ENCODE data around the gene LDLRAD3. TPM values are rescaled to one million over a fixed set of nuclear protein-coding genes. Genes with fewer than 3 reads are reported as not detected.

LDLRAD3 gene
- polyA plus RNA-seq, 2 donors: 4.8 to 5.1 TPM

DNA sequence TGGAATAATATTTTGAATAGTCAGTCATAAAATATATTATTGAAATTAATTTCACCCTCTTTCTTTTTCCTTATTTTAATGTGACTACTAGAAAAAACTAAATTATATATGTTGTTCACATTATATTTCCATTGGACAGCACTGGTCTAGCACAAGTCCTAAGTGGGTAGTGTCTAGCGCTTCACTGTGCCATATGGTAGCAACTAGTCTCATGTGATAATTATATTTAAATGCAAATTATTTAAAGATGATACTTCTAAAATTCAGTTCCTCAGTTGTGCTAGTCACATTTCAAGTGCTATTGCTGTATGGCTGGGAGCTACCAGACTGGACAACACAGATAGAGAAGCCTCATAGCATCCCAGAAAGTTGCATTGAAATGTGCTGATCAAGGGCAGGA lies 19.1 kb upstream of the LDLRAD3 start:
- Histone ChIP-seq H3K9me3 (ENCODE audit: control insufficient read depth in 2 of 2, insufficient read depth in 1 of 2, low read depth in 1 of 2, low read length in 1 of 2) (no peaks in the 10 kb centered on the region), H3K4me3 (ENCODE audit: low read depth in 1 of 2, low read length in 2 of 2) (no peak overlapping the region)
- 95 to 100% methylated on average over 1 of the region's 1 CpG for WGBS, 2 donors

DNA sequence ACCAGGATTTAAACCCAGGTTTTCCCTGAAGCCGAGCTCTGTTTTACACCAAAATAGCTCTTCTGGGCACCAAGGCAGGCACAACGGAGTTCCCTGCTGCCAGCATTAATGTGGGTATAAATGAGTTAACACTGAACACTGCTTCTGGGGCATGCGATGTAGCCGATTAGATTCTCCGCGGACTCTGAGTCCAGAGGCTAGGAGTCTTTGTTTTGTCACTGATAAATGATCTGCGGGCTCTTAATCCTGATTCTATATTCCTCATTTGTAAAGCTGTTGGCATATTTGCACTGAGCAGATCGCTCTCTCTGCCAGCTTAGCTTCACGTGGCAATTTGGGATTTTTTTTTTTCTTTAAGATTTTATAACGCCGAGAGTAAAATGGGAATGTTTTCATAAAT lies 16.8 kb upstream of the LDLRAD3 start:
- Histone ChIP-seq H3K36me3 (ENCODE audit: control insufficient read depth in 2 of 2, insufficient read depth in 2 of 2, low read length in 1 of 2) (no peaks in the 10 kb centered on the region), H3K27me3 (ENCODE audit: control insufficient read depth in 1 of 2, insufficient read depth in 2 of 2, low read length in 2 of 2) (no peaks in the 10 kb centered on the region), H3K27ac (ENCODE audit: low read depth in 2 of 2, low read length in 1 of 2) (peak overlapping the region; percentile 58 to 63), H3K4me1 (ENCODE audit: control insufficient read depth in 2 of 2, insufficient read depth in 2 of 2, low read length in 1 of 2) (peaks cover 0 to 2% of the 10 kb centered on the region in 2 donors), H3K9me3 (ENCODE audit: control insufficient read depth in 2 of 2, insufficient read depth in 1 of 2, low read depth in 1 of 2, low read length in 1 of 2) (peaks cover under 1 to 1% of the 10 kb centered on the region in 2 donors), H3K4me3 (ENCODE audit: low read depth in 1 of 2, low read length in 2 of 2) (peak overlapping the region in 1 of 2 donors; percentile 33)
- WGBS, 2 donors: 27 to 31% methylated on average over 11 of the region's 11 CpGs

More for the DNA sequence above, 19.1 kb upstream of the LDLRAD3 start:
- Histone ChIP-seq H3K27ac (ENCODE audit: low read depth in 2 of 2, low read length in 1 of 2) (no peak overlapping the region), H3K36me3 (ENCODE audit: control insufficient read depth in 2 of 2, insufficient read depth in 2 of 2, low read length in 1 of 2) (no peaks in the 10 kb centered on the region), H3K27me3 (ENCODE audit: control insufficient read depth in 1 of 2, insufficient read depth in 2 of 2, low read length in 2 of 2) (no peaks in the 10 kb centered on the region), H3K4me1 (ENCODE audit: control insufficient read depth in 2 of 2, insufficient read depth in 2 of 2, low read length in 1 of 2) (peaks cover 0 to 2% of the 10 kb centered on the region in 2 donors)

DNA sequence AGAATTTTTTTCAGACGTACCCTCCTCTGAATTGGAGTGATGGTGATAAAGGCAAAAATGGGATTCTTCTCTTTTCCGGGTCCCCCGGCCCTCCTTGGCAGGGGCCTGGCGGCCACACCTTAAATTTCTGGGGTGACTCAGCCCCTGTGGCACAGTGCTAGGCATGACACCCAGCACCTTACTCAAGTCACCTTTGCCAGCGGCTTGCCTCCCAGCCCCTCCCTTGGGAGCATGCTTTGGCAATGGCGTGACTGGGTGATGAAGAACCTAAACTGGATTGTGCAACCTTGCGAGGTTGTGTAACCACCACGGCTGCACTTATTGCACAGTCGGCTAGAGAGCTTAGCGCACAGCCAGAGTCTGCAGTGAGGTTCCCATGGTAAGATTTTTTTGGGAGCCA lies 16.2 kb upstream of the LDLRAD3 start:
- Histone ChIP-seq H3K4me3 (ENCODE audit: low read depth in 1 of 2, low read length in 2 of 2) (peak overlapping the region in 1 of 2 donors; percentile 33), H3K9me3 (ENCODE audit: control insufficient read depth in 2 of 2, insufficient read depth in 1 of 2, low read depth in 1 of 2, low read length in 1 of 2) (peaks cover 2% of the 10 kb centered on the region in 2 donors), H3K27ac (ENCODE audit: low read depth in 2 of 2, low read length in 1 of 2) (peak overlapping the region; percentile 30 to 82), H3K27me3 (ENCODE audit: control insufficient read depth in 1 of 2, insufficient read depth in 2 of 2, low read length in 2 of 2) (no peaks in the 10 kb centered on the region), H3K36me3 (ENCODE audit: control insufficient read depth in 2 of 2, insufficient read depth in 2 of 2, low read length in 1 of 2) (no peaks in the 10 kb centered on the region), H3K4me1 (ENCODE audit: control insufficient read depth in 2 of 2, insufficient read depth in 2 of 2, low read length in 1 of 2) (peaks cover 0 to 2% of the 10 kb centered on the region in 2 donors)
- WGBS, 2 donors: 35 to 36% methylated on average over 10 of the region's 10 CpGs

DNA sequence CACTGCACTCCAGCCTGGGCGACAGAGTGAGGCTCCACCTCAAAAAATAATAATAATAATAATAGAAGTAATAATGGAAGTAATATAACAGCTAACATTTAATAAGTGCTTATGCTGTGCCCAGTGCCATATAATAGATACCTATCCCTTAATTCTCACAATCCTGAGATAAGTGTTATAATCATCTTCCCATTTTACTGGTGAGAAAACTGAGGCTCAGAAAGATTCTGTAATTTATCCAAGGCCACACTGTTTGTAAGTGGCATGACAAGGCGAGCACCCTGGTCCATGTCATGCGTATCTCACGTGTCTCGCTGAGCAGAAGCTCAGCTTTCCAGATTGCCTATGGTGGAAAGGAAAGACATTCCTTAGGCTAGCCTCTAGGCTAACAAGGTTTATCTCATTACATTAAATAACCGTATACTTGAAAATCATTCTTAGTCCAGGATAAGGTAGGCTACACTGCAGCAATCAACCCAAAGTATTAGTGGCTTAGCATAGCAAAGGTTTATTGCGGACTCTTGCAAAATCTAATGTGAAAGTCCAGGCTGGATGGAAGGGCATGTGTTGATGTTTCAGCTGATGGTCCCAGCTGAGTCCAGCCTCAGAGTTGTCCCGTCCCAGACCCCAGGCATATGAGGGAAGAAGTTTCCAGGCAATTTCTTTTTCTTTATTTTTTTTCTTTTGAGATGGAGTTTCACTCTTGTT lies 15.0 kb upstream of the LDLRAD3 start:
- H3K27ac ChIP-seq (ENCODE audit: low read depth in 2 of 2, low read length in 1 of 2): no peak overlapping the region
- WGBS, 2 donors: 93 to 95% methylated on average over 8 of the region's 8 CpGs
- H3K9me3 ChIP-seq (ENCODE audit: control insufficient read depth in 2 of 2, insufficient read depth in 1 of 2, low read depth in 1 of 2, low read length in 1 of 2): peaks cover 2% of the 10 kb centered on the region in 2 donors
- H3K4me1 ChIP-seq (ENCODE audit: control insufficient read depth in 2 of 2, insufficient read depth in 2 of 2, low read length in 1 of 2): peaks cover 0 to 2% of the 10 kb centered on the region in 2 donors
- no peaks in the 10 kb centered on the region for H3K27me3 ChIP-seq (ENCODE audit: control insufficient read depth in 1 of 2, insufficient read depth in 2 of 2, low read length in 2 of 2)
- no peak overlapping the region for H3K4me3 ChIP-seq (ENCODE audit: low read depth in 1 of 2, low read length in 2 of 2)
- H3K36me3 ChIP-seq (ENCODE audit: control insufficient read depth in 2 of 2, insufficient read depth in 2 of 2, low read length in 1 of 2): no peaks in the 10 kb centered on the region

DNA sequence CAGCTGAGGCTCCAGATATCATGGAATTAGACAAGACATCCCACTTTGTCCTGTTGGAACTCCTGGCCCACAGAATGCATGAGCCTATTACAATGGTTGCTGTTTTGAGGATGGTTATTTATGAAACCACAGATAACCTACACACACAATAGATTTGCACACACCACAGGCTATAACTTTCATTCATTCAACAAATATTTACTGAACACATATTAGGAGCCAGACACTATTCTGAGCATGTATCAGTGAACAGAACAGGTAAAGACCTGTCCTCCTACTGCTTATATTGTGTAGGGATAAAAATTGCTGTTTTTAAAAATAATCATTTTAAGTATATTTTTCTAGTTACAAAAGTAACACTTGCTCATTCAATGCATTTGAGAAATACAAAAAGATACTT lies 13.4 kb upstream of the LDLRAD3 start:
- no peaks in the 10 kb centered on the region for H3K36me3 ChIP-seq (ENCODE audit: control insufficient read depth in 2 of 2, insufficient read depth in 2 of 2, low read length in 1 of 2)
- H3K27ac ChIP-seq (ENCODE audit: low read depth in 2 of 2, low read length in 1 of 2): no peak overlapping the region
- H3K4me3 ChIP-seq (ENCODE audit: low read depth in 1 of 2, low read length in 2 of 2): no peak overlapping the region
- no peaks in the 10 kb centered on the region for H3K27me3 ChIP-seq (ENCODE audit: control insufficient read depth in 1 of 2, insufficient read depth in 2 of 2, low read length in 2 of 2)
- H3K4me1 ChIP-seq (ENCODE audit: control insufficient read depth in 2 of 2, insufficient read depth in 2 of 2, low read length in 1 of 2): peaks cover 0 to 2% of the 10 kb centered on the region in 2 donors
- H3K9me3 ChIP-seq (ENCODE audit: control insufficient read depth in 2 of 2, insufficient read depth in 1 of 2, low read depth in 1 of 2, low read length in 1 of 2): peaks cover 2% of the 10 kb centered on the region in 2 donors

DNA sequence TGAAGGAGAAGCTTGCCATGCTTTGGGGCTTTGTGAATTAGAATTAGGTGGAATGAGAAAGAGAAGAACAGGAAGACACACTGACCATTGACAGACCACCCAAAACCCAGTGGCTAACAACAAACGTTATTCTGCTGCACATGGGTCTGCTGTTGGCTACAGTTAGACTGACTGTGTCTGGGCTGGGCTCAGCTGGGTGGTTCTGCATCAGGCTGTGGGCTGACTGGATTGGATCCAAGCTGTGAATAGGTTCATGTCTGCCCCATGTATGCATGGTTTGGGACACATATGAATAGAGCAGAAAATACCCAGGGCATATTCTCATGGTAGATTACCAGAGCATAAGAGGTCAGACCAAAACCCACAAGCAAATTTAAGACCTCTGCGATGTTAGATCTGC lies 11.7 kb upstream of the LDLRAD3 start:
- peaks cover 0 to 2% of the 10 kb centered on the region in 2 donors for H3K4me1 ChIP-seq (ENCODE audit: control insufficient read depth in 2 of 2, insufficient read depth in 2 of 2, low read length in 1 of 2)
- H3K27ac ChIP-seq (ENCODE audit: low read depth in 2 of 2, low read length in 1 of 2): no peak overlapping the region
- H3K4me3 ChIP-seq (ENCODE audit: low read depth in 1 of 2, low read length in 2 of 2): no peak overlapping the region
- H3K36me3 ChIP-seq (ENCODE audit: control insufficient read depth in 2 of 2, insufficient read depth in 2 of 2, low read length in 1 of 2): no peaks in the 10 kb centered on the region
- peaks cover 2% of the 10 kb centered on the region in 2 donors for H3K9me3 ChIP-seq (ENCODE audit: control insufficient read depth in 2 of 2, insufficient read depth in 1 of 2, low read depth in 1 of 2, low read length in 1 of 2)
- WGBS, 2 donors: 83 to 84% methylated on average over 2 of the region's 2 CpGs
- H3K27me3 ChIP-seq (ENCODE audit: control insufficient read depth in 1 of 2, insufficient read depth in 2 of 2, low read length in 2 of 2): no peaks in the 10 kb centered on the region

DNA sequence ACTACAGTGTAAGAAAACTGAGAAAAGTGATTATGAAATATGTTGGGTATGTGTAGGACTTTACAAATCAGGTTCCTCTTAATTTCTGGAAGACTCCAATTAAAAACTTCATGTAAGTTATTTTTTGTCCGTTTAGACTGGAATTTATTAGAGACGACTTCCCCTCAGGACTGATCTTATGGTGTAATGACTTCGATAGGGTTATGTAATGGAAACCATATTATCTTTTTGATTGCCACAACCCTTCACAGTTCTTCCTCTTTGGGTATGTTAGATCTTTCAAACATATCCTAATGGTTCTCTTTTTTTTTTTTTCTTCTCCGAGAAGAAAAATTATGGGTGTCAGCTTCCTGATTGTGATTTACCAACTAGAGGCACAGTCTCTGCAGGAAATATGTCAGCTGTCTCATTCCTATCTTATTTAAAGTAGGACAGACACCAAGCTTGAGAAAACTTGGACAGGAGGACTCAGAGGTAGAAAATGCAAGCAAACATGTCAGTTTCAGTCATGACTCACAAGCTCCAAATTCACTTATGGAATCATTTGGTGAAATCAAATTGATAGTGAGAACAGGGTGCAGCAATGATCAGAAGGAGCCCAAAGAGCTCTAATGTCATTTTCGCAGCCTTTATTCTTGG lies 11.1 kb upstream of the LDLRAD3 start:
- H3K27me3 ChIP-seq (ENCODE audit: control insufficient read depth in 1 of 2, insufficient read depth in 2 of 2, low read length in 2 of 2): no peaks in the 10 kb centered on the region
- peaks cover 0 to 2% of the 10 kb centered on the region in 2 donors for H3K4me1 ChIP-seq (ENCODE audit: control insufficient read depth in 2 of 2, insufficient read depth in 2 of 2, low read length in 1 of 2)
- WGBS, 2 donors: 70 to 78% methylated on average over 5 of the region's 5 CpGs
- no peaks in the 10 kb centered on the region for H3K36me3 ChIP-seq (ENCODE audit: control insufficient read depth in 2 of 2, insufficient read depth in 2 of 2, low read length in 1 of 2)
- H3K27ac ChIP-seq (ENCODE audit: low read depth in 2 of 2, low read length in 1 of 2): no peak overlapping the region
- peaks cover 2% of the 10 kb centered on the region in 2 donors for H3K9me3 ChIP-seq (ENCODE audit: control insufficient read depth in 2 of 2, insufficient read depth in 1 of 2, low read depth in 1 of 2, low read length in 1 of 2)
- no peak overlapping the region for H3K4me3 ChIP-seq (ENCODE audit: low read depth in 1 of 2, low read length in 2 of 2)

DNA sequence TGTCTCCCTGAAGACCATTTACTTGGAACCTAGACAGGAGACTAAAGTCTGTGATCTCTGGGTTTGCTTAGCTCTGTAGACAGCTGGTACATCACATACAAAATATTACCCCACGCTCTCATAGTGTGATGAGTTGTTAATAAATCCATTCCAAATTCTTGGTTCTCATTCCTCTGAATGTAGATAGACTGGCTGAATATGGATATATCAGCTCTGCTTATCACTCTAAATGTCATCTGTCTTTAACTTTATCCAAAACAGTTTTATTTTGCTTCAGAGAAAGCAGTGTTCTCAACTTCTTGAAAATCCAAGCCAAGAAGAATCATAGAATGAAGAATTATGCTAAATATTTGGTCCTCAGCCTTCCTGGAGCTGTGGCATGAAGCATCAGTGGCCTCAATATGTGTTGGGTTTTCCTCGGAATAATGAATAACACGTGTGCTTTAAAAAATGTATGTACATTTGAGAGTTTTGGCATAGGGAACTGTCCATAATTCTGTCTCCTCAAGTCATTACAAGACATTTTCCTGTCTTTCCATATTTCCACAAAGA lies 10.5 kb upstream of the LDLRAD3 start:
- Histone ChIP-seq H3K4me1 (ENCODE audit: control insufficient read depth in 2 of 2, insufficient read depth in 2 of 2, low read length in 1 of 2) (peaks cover 0 to 2% of the 10 kb centered on the region in 2 donors), H3K27ac (ENCODE audit: low read depth in 2 of 2, low read length in 1 of 2) (no peak overlapping the region), H3K9me3 (ENCODE audit: control insufficient read depth in 2 of 2, insufficient read depth in 1 of 2, low read depth in 1 of 2, low read length in 1 of 2) (peaks cover 2% of the 10 kb centered on the region in 2 donors), H3K36me3 (ENCODE audit: control insufficient read depth in 2 of 2, insufficient read depth in 2 of 2, low read length in 1 of 2) (no peaks in the 10 kb centered on the region), H3K4me3 (ENCODE audit: low read depth in 1 of 2, low read length in 2 of 2) (no peak overlapping the region), H3K27me3 (ENCODE audit: control insufficient read depth in 1 of 2, insufficient read depth in 2 of 2, low read length in 2 of 2) (no peaks in the 10 kb centered on the region)
- WGBS, 2 donors: 73 to 77% methylated on average over 3 of the region's 3 CpGs

DNA sequence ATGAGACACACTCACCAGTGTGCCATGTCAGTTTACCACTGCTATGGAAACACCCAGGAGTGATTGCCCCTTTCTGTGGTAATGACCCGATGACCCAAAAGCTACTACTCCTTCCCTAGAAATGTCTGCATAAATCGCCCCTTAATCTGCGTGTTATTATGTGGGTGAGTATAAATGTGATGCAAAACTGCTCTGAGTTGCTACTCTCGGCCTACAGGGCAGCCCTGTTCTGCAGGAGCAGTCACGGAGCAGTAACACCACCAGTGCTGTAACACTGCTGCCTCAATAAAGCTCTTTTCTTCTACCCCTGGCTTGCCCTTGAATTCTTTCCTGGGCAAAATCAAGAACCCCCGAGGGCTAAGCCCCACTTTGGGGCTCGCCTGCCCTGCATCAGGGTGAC lies 9.6 kb upstream of the LDLRAD3 start:
- 75 to 76% methylated on average over 7 of the region's 7 CpGs for WGBS, 2 donors
- H3K4me1 ChIP-seq (ENCODE audit: control insufficient read depth in 2 of 2, insufficient read depth in 2 of 2, low read length in 1 of 2): no peaks in the 10 kb centered on the region
- H3K36me3 ChIP-seq (ENCODE audit: control insufficient read depth in 2 of 2, insufficient read depth in 2 of 2, low read length in 1 of 2): no peaks in the 10 kb centered on the region
- no peaks in the 10 kb centered on the region for H3K27me3 ChIP-seq (ENCODE audit: control insufficient read depth in 1 of 2, insufficient read depth in 2 of 2, low read length in 2 of 2)
- H3K27ac ChIP-seq (ENCODE audit: low read depth in 2 of 2, low read length in 1 of 2): no peak overlapping the region
- no peak overlapping the region for H3K4me3 ChIP-seq (ENCODE audit: low read depth in 1 of 2, low read length in 2 of 2)
- H3K9me3 ChIP-seq (ENCODE audit: control insufficient read depth in 2 of 2, insufficient read depth in 1 of 2, low read depth in 1 of 2, low read length in 1 of 2): peaks cover 2% of the 10 kb centered on the region in 2 donors
